GM23338 (cell line): ENCODE data around the gene IL6R. TPM values are rescaled to one million over a fixed set of nuclear protein-coding genes. Genes with fewer than 3 reads are reported as not detected.

Experiments used
- ATAC-seq: fragments of 200-7000 bp; cut with Tn5 transposase; 3 replicates; pipeline ENCODE4 v1.9.1; 2020
- DNase-seq: peaks from one replicate; pipeline ENCODE4 v3.0.0-alpha.2; 2015; ENCODE audit warnings: low spot score
- H2AFZ ChIP-seq: fragments of 200-600 bp; sonication (generic); 2 replicates; pipeline ENCODE4 v1.8.0; 2016; ENCODE audit warnings: antibody characterized with exemption, mild to moderate bottlenecking, moderate library complexity
- H3F3A ChIP-seq: fragments of 200-600 bp; sonication (generic); replicated peaks from 2 replicates; pipeline ENCODE4 v1.8.0; 2017; ENCODE audit warnings: antibody characterized with exemption, mixed run types, low read depth
- H3K27ac ChIP-seq: fragments of 200-600 bp; sonication (generic); 2 replicates; pipeline ENCODE4 v1.6.1; 2016; ENCODE audit warnings: low read depth
- H3K27me3 ChIP-seq: fragments of 200-600 bp; sonication (generic); 2 replicates; pipeline ENCODE4 v1.8.0; 2016; ENCODE audit warnings: mild to moderate bottlenecking, mixed run types, moderate library complexity; ENCODE audit not compliant: insufficient read depth
- H3K36me3 ChIP-seq: fragments of 200-600 bp; sonication (generic); 2 replicates; pipeline ENCODE4 v1.8.0; 2016; ENCODE audit warnings: mild to moderate bottlenecking; ENCODE audit not compliant: insufficient read depth
- H3K4me1 ChIP-seq: fragments of 200-600 bp; sonication (generic); 2 replicates; pipeline ENCODE4 v1.8.0; 2016; ENCODE audit warnings: mild to moderate bottlenecking, moderate library complexity; ENCODE audit not compliant: insufficient read depth
- H3K4me2 ChIP-seq: fragments of 200-600 bp; sonication (generic); 2 replicates; pipeline ENCODE4 v1.7.1; 2017; ENCODE audit warnings: mixed run types
- H3K4me3 ChIP-seq: fragments of 200-600 bp; sonication (generic); 2 replicates; pipeline ENCODE4 v1.6.1; 2016; ENCODE audit warnings: mixed run types
- H3K79me2 ChIP-seq: fragments of 200-600 bp; sonication (generic); replicated peaks from 2 replicates; pipeline ENCODE4 v1.8.0; 2017; ENCODE audit warnings: mild to moderate bottlenecking; ENCODE audit not compliant: insufficient read depth
- H3K9me2 ChIP-seq: fragments of 200-600 bp; sonication (generic); 2 replicates; pipeline ENCODE4 v1.8.0; 2017; ENCODE audit not compliant: insufficient read depth
- H4K20me1 ChIP-seq: fragments of 200-600 bp; sonication (generic); replicated peaks from 2 replicates; pipeline ENCODE4 v1.8.0; 2017; ENCODE audit warnings: mild to moderate bottlenecking; ENCODE audit not compliant: insufficient read depth
- H3K27ac Mint-ChIP-seq: 2 replicates; pipeline ENCODE4 v1.8.0; 2020; ENCODE audit warnings: inconsistent platforms, mild to moderate bottlenecking, moderate library complexity, mixed read lengths
- H3K27me3 Mint-ChIP-seq: 3 replicates; pipeline ENCODE4 v1.8.0; 2022; ENCODE audit warnings: low read depth, mild to moderate bottlenecking, moderate library complexity, mixed read lengths, inconsistent platforms; ENCODE audit not compliant: insufficient read depth, poor library complexity
- H3K36me3 Mint-ChIP-seq: 3 replicates; pipeline ENCODE4 v1.8.0; 2021; ENCODE audit warnings: low read depth, mild to moderate bottlenecking, inconsistent platforms, moderate library complexity, mixed read lengths
- H3K4me1 Mint-ChIP-seq: 3 replicates; pipeline ENCODE4 v1.8.0; 2020; ENCODE audit warnings: mild to moderate bottlenecking, inconsistent platforms, mixed read lengths
- H3K4me3 Mint-ChIP-seq: 3 replicates; pipeline ENCODE4 v1.8.0; 2021; ENCODE audit warnings: moderate library complexity, mild to moderate bottlenecking, inconsistent platforms, mixed read lengths
- H3K9me3 Mint-ChIP-seq: 3 replicates; pipeline ENCODE4 v1.8.0; 2020; ENCODE audit warnings: moderate library complexity, mild to moderate bottlenecking, inconsistent platforms, mixed read lengths
- CREB1 ChIP-seq: fragments of 250-450 bp; sonication (Bioruptor Pico); IDR thresholded peaks from 2 replicates; pipeline ENCODE4 v1.5.0; 2020; ENCODE audit warnings: low read depth, mild to moderate bottlenecking, moderate library complexity
- CTCF ChIP-seq, 2 experiments: fragments of 200-600 bp in 1 of 2; sonication (generic) in 1 of 2; conservative IDR thresholded peaks; 2 replicates each; pipeline versions ENCODE4 v1.5.1 to v1.6.1; 2016 to 2017; ENCODE audit warnings: antibody characterized with exemption in 2 of 2, low read depth in 2 of 2, mild to moderate bottlenecking in 2 of 2, moderate library complexity in 1 of 2
- ETS1 ChIP-seq: IDR thresholded peaks from 2 replicates; pipeline ENCODE4 v1.6.1; 2016; ENCODE audit warnings: antibody characterized with exemption
- EZH2 ChIP-seq: fragments of 200-600 bp; sonication (generic); IDR thresholded peaks from one replicate; pipeline ENCODE4 v1.8.0; 2017; ENCODE audit warnings: antibody characterized with exemption, mild to moderate bottlenecking, low read depth; ENCODE audit not compliant: unreplicated experiment
- EZH2phosphoT487 ChIP-seq: fragments of 200-600 bp; sonication (generic); IDR thresholded peaks from one replicate; pipeline ENCODE4 v1.8.1; 2018; ENCODE audit warnings: antibody characterized with exemption; ENCODE audit not compliant: unreplicated experiment
- JUNB ChIP-seq: IDR thresholded peaks from one replicate; pipeline ENCODE4 v1.6.1; 2016; ENCODE audit warnings: antibody characterized with exemption; ENCODE audit not compliant: unreplicated experiment
- NANOG ChIP-seq: IDR thresholded peaks from 2 replicates; pipeline ENCODE4 v1.6.1; 2016; ENCODE audit warnings: antibody characterized with exemption, borderline replicate concordance
- POLR2AphosphoS5 ChIP-seq: IDR thresholded peaks from 2 replicates; pipeline ENCODE4 v1.6.1; 2016; ENCODE audit warnings: antibody characterized with exemption, low read depth
- STAT1 ChIP-seq: IDR thresholded peaks from one replicate; pipeline ENCODE4 v1.6.1; 2016; ENCODE audit warnings: antibody characterized with exemption; ENCODE audit not compliant: unreplicated experiment
- ZNF114 ChIP-seq: fragments of 250-450 bp; sonication (Bioruptor Pico); IDR thresholded peaks from 2 replicates; pipeline ENCODE4 v1.5.0; 2020; ENCODE audit warnings: mild to moderate bottlenecking, moderate library complexity
- ZNF462 ChIP-seq: fragments of 250-450 bp; sonication (Bioruptor Pico); IDR thresholded peaks from 2 replicates; pipeline ENCODE4 v1.5.0; 2020; ENCODE audit warnings: mild to moderate bottlenecking, moderate library complexity
- polyA plus RNA-seq: library from polyadenylated mRNA; unstranded; fragments of >200 nt; fragmentation: Nextera tagmentation; extraction: Ambion mirVana; gene quantifications from 2 replicates; pipeline ENCODE4 v1.2.1, GENCODE V29; 2016
- total RNA-seq: library from RNA; depleted of rRNA; stranded (reverse); fragments of >200 nt; shearing (Covaris generic); gene quantifications from 2 replicates; pipeline ENCODE4 v1.2.3, GENCODE V29; 2014

IL6R gene
- total and polyA plus RNA-seq, 2 experiments from 2014 or later = 1.0 to 13.8 TPM

- TF ChIP-seq ZNF462 = no peak
- TF ChIP-seq ETS1 = no peak
- TF ChIP-seq JUNB = no peak
- no peak for TF ChIP-seq POLR2AphosphoS5
- TF ChIP-seq CREB1 = no peak
These were observed 12.1 kb downstream of the IL6R start (continued) for GRCh38 chr1:154417338-154417608.

GRCh38 chr1:154418062-154418921 is 13.1 kb downstream of the IL6R start:
- Histone ChIP-seq H3K4me1 (no peaks in the 10 kb centered on the region; the same call in 1 of the 2 replicates), H3K36me3 (no peaks in the 10 kb centered on the region), H3K79me2 (no peaks in the 10 kb centered on the region), H2AFZ (peak overlapping the region; percentile 81), H3K4me3 (no peak overlapping the region), H4K20me1 (no peaks in the 10 kb centered on the region), H3K4me2 (no peak overlapping the region), H3K27me3 (no peaks in the 10 kb centered on the region), H3K9me2 (no peaks in the 10 kb centered on the region), H3K27ac (no peak overlapping the region), H3F3A (no peaks in the 10 kb centered on the region)
- DNase-seq = no peak
- no peaks in the 10 kb centered on the region for H3K36me3 Mint-ChIP-seq
- no peaks in the 10 kb centered on the region for H3K9me3 Mint-ChIP-seq
- no peak for ATAC-seq
- H3K27me3 Mint-ChIP-seq = peaks cover 7% of the 10 kb centered on the region
- TF ChIP-seq CREB1 (no peak), ZNF114 (no peak), CTCF (conservative IDR thresholded peaks at IDR 0.05; ENCODE audit: low read depth in 2 of 2) (no peak), POLR2AphosphoS5 (no peak), JUNB (no peak), EZH2 (no peak), NANOG (no peak), EZH2phosphoT487 (no peak), STAT1 (no peak)
- peak overlapping the region; percentile 32; the same call in 1 of the 2 replicates for H3K27ac Mint-ChIP-seq
- H3K4me1 Mint-ChIP-seq = peaks cover 23% of the 10 kb centered on the region
- no peak overlapping the region for H3K4me3 Mint-ChIP-seq
